Activated CD8-positive, alpha-beta memory T cell treated with anti-CD3 and anti-CD28 coated beads, Interleukin-2, amount 50 U/mL, for 48 hours (primary cell): ENCODE measurements around the gene CACNA1H.
A peak's percentile ranks its signal among the peaks of the same experiment; 100 is the strongest.
"Not testable (repeated sequence)": the region's sequence is repeated elsewhere in the genome, so short reads cannot be mapped to it uniquely, and the experiment has no call there.

Source experiments
- DNase-seq: peaks from one replicate; pipeline ENCODE4 v3.0.0-alpha.2; 2020

CACNA1H gene

GRCh38 chr16:1194665-1195392, 41.9 kb downstream of the CACNA1H start:
- DNase-seq = peak; percentile 61

- no peak for DNase-seq
Observed at GRCh38 chr16:1195393-1195666, 42.4 kb downstream of the CACNA1H start.

GRCh38 chr16:1196494-1196893, 43.6 kb downstream of the CACNA1H start:
- no peak for DNase-seq

- no peak for DNase-seq
Observed at GRCh38 chr16:1197237-1197866, 44.4 kb downstream of the CACNA1H start.

- no peak for DNase-seq
Observed at GRCh38 chr16:1198194-1198593, 45.3 kb downstream of the CACNA1H start.

- DNase-seq = not testable (repeated sequence)
Observed at GRCh38 chr16:1198671-1199346, 45.9 kb downstream of the CACNA1H start.

- DNase-seq = no peak
Observed at GRCh38 chr16:1199347-1200013, 46.6 kb downstream of the CACNA1H start.

GRCh38 chr16:1200014-1200627, 47.2 kb downstream of the CACNA1H start:
- no peak for DNase-seq

- DNase-seq = no peak
Observed at GRCh38 chr16:1201444-1201843, 48.5 kb downstream of the CACNA1H start.

- no peak for DNase-seq
Observed at GRCh38 chr16:1202274-1202673, 49.4 kb downstream of the CACNA1H start.

- no peak for DNase-seq
Observed at GRCh38 chr16:1204933-1205332, 52.0 kb downstream of the CACNA1H start.

GRCh38 chr16:1206326-1206725, 53.4 kb downstream of the CACNA1H start:
- no peak for DNase-seq

GRCh38 chr16:1206786-1207185, 53.9 kb downstream of the CACNA1H start:
- no peak for DNase-seq

GRCh38 chr16:1208239-1208830, 55.4 kb downstream of the CACNA1H start:
- DNase-seq = no peak

- DNase-seq = no peak
Observed at GRCh38 chr16:1209081-1209480, 56.2 kb downstream of the CACNA1H start.

GRCh38 chr16:1210461-1210860, 57.6 kb downstream of the CACNA1H start:
- DNase-seq = no peak

GRCh38 chr16:1211451-1212268, 58.8 kb downstream of the CACNA1H start:
- no peak for DNase-seq

GRCh38 chr16:1212616-1213194, 59.8 kb downstream of the CACNA1H start:
- no peak for DNase-seq

- no peak for DNase-seq
Observed at GRCh38 chr16:1213231-1213630, 60.3 kb downstream of the CACNA1H start.

GRCh38 chr16:1213796-1214372, 61.0 kb downstream of the CACNA1H start:
- DNase-seq = no peak

- DNase-seq = no peak
Observed at GRCh38 chr16:1214719-1215118, 61.8 kb downstream of the CACNA1H start.
